ENCODE measurements around the gene AVPR1B. TPM values are rescaled to one million over a fixed set of nuclear protein-coding genes. Genes with fewer than 3 reads are reported as not detected.

The AVPR1B gene
- total RNA-seq, 1 experiment from 2014 or later: not detected

GRCh38 chr1:206127336-206127735 is 10.1 kb upstream of the AVPR1B start:
- Histone ChIP-seq H3K14ac (ENCODE audit: insufficient read depth, low read length) (no peak overlapping the region), H3K56ac (ENCODE audit: insufficient read length, low read depth, low read length) (no peak overlapping the region), H2BK5ac (ENCODE audit: insufficient read length, low read length) (no peak overlapping the region), H3K27me3 (ENCODE audit: insufficient read depth, low read length) (no peaks in the 10 kb centered on the region), H3K9me3 (ENCODE audit: control insufficient read depth, low read depth, low read length) (no peaks in the 10 kb centered on the region), H2AFZ (ENCODE audit: low read length) (no peak overlapping the region), H3K23ac (ENCODE audit: insufficient read length, low read depth, low read length) (no peak overlapping the region), H2AK5ac (ENCODE audit: insufficient read length, low read length) (no peak overlapping the region), H3K79me1 (ENCODE audit: insufficient read depth, low read depth, low read length, poor library complexity, severe bottlenecking) (no peaks in the 10 kb centered on the region), H3K9ac (ENCODE audit: extremely low read depth, insufficient read length, low read length) (no peak overlapping the region), H2BK15ac (ENCODE audit: low read depth, low read length) (no peak overlapping the region), H4K5ac (ENCODE audit: insufficient read length, low read depth, low read length) (no peak overlapping the region), H4K8ac (replicated peaks; ENCODE audit: insufficient read length, low read depth, low read length) (no peak overlapping the region), H3K4me1 (ENCODE audit: insufficient read depth, low read length) (no peaks in the 10 kb centered on the region), H2BK12ac (ENCODE audit: insufficient read length, low read depth, low read length) (no peak overlapping the region), H3K79me2 (ENCODE audit: insufficient read depth, low read length) (no peaks in the 10 kb centered on the region), H2BK20ac (ENCODE audit: low read depth, low read length, poor library complexity, severe bottlenecking) (no peak overlapping the region), H3K4ac (ENCODE audit: low read depth, low read length) (no peak overlapping the region), H3K18ac (ENCODE audit: insufficient read length, low read depth, low read length) (no peak overlapping the region), H3K4me2 (ENCODE audit: insufficient read depth, insufficient read length, low read length) (no peak overlapping the region), H3K23me2 (ENCODE audit: insufficient read length, low read depth, low read length, poor library complexity, severe bottlenecking) (no peaks in the 10 kb centered on the region), H3T11ph (ENCODE audit: low read length) (no peak overlapping the region), H4K91ac (ENCODE audit: insufficient read length, low read depth, low read length) (no peak overlapping the region), H2BK120ac (ENCODE audit: low read depth, low read length, poor library complexity, severe bottlenecking) (no peak overlapping the region), H3K27ac (ENCODE audit: insufficient read length, low read depth, low read length) (no peak overlapping the region), H4K20me1 (ENCODE audit: control insufficient read depth, insufficient read depth, insufficient read length) (no peaks in the 10 kb centered on the region)
- TF ChIP-seq, protein P1, sequence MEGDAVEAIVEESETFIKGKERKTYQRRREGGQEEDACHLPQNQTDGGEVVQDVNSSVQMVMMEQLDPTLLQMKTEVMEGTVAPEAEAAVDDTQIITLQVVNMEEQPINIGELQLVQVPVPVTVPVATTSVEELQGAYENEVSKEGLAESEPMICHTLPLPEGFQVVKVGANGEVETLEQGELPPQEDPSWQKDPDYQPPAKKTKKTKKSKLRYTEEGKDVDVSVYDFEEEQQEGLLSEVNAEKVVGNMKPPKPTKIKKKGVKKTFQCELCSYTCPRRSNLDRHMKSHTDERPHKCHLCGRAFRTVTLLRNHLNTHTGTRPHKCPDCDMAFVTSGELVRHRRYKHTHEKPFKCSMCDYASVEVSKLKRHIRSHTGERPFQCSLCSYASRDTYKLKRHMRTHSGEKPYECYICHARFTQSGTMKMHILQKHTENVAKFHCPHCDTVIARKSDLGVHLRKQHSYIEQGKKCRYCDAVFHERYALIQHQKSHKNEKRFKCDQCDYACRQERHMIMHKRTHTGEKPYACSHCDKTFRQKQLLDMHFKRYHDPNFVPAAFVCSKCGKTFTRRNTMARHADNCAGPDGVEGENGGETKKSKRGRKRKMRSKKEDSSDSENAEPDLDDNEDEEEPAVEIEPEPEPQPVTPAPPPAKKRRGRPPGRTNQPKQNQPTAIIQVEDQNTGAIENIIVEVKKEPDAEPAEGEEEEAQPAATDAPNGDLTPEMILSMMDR (conservative IDR thresholded peaks at IDR 0.05): no peak
- no CpG with 5 or more reads among the region's 9 CpGs for WGBS (ENCODE audit: extremely low coverage, insufficient read length, low lambda C conversion rate)
- DNase-seq: no peak
- Mint-ChIP-seq H3K27ac (no peak overlapping the region), H3K9me3 (peaks cover 4 to 7% of the 10 kb centered on the region in 2 experiments; a peak in 4 of 5 replicates), H3K4me3 (no peak overlapping the region), H3K27me3 (ENCODE audit: low read depth) (peaks cover 3% of the 10 kb centered on the region), H3K4me1 (no peaks in the 10 kb centered on the region), H3K36me3 (ENCODE audit: insufficient read depth in 1 of 3, low read depth in 3 of 3) (0 out of 7 replicates have a peak, but pooled peaks cover 0 to under 1% (median 0%) of the 10 kb centered on the region in 3 experiments)
